HEK293 (cell line): ENCODE measurements around the gene OMA1.
"Not testable (repeated sequence)": the region's sequence is repeated elsewhere in the genome, so short reads cannot be mapped to it uniquely, and the experiment has no call there.

Experiments
- CTCF ChIA-PET: fragments of 350-600 bp; formaldehyde crosslinking; extraction: SDS; loops from one replicate; lab custom pipeline; 2021; ENCODE audit warnings: antibody characterized with exemption; lab: Yijun Ruan, JAX
- POLR2A ChIA-PET: fragments of 300-600 bp; formaldehyde crosslinking; extraction: SDS; loops from one replicate; lab custom pipeline; 2020; ENCODE audit warnings: antibody characterized with exemption, inconsistent platforms; lab: Yijun Ruan, JAX
- H3K27ac ChIP-seq: fragments of 200-500 bp; sonication (Bioruptor generic); 2 replicates; pipeline ENCODE4 v1.5.1; 2014; ENCODE audit warnings: low read depth, low read length, control low read depth, inconsistent platforms; ENCODE audit errors: extremely low read depth
- H3K36me3 ChIP-seq, 2 experiments: fragments of 200-500 bp in 1 of 2; sonication (Bioruptor generic) in 1 of 2; 1 replicate in 1 of 2; 2 replicates in 1 of 2; pipeline ENCODE4 v1.5.1; 2014 to 2017; ENCODE audit warnings: inconsistent platforms in 2 of 2, low read length in 2 of 2; ENCODE audit not compliant: control insufficient read depth in 2 of 2, insufficient read depth in 1 of 2
- H3K4me1 ChIP-seq: fragments of 200-500 bp; sonication (Bioruptor generic); 2 replicates; pipeline ENCODE4 v1.5.1; 2014; ENCODE audit warnings: mild to moderate bottlenecking, low read length, inconsistent platforms; ENCODE audit not compliant: control insufficient read depth, insufficient read depth
- H3K4me3 ChIP-seq: 2 replicates; pipeline ENCODE4 v1.5.1; 2011; ENCODE audit warnings: low read depth, mild to moderate bottlenecking, control low read depth, low read length, moderate library complexity
- H3K9me3 ChIP-seq: fragments of 200-500 bp; sonication (Bioruptor generic); 2 replicates; pipeline ENCODE4 v1.5.1; 2014; ENCODE audit warnings: low read depth, low read length, inconsistent platforms; ENCODE audit not compliant: control insufficient read depth, insufficient read depth
- BCL11A ChIP-seq: fragments of 450-650 bp; formaldehyde crosslinking; IDR thresholded peaks from 2 replicates; pipeline ENCODE4 v1.5.1; 2016; ENCODE audit warnings: low read depth, missing biosample characterization, missing genetic modification characterization
- GLIS1 ChIP-seq: fragments of 450-650 bp; formaldehyde crosslinking; IDR thresholded peaks from 2 replicates; pipeline ENCODE4 v1.5.1; 2016; ENCODE audit warnings: missing biosample characterization, missing genetic modification characterization
- GLIS2 ChIP-seq: fragments of 450-650 bp; formaldehyde crosslinking; IDR thresholded peaks from 2 replicates; pipeline ENCODE4 v1.5.1; 2016; ENCODE audit warnings: missing biosample characterization, missing genetic modification characterization
- REPIN1 ChIP-seq: fragments of 450-650 bp; formaldehyde crosslinking; IDR thresholded peaks from 2 replicates; pipeline ENCODE4 v1.5.1; 2017; ENCODE audit warnings: missing biosample characterization, missing genetic modification characterization, low read depth
- TSHZ1 ChIP-seq: fragments of 450-650 bp; formaldehyde crosslinking; IDR thresholded peaks from 2 replicates; pipeline ENCODE4 v1.5.1; 2016; ENCODE audit warnings: missing biosample characterization, missing genetic modification characterization, borderline replicate concordance
- ZBTB17 ChIP-seq: fragments of 450-650 bp; formaldehyde crosslinking; IDR thresholded peaks from 2 replicates; pipeline ENCODE4 v1.5.1; 2016; ENCODE audit warnings: missing biosample characterization, missing genetic modification characterization
- ZFHX2 ChIP-seq: fragments of 450-650 bp; formaldehyde crosslinking; conservative IDR thresholded peaks from 2 replicates; pipeline ENCODE4 v1.5.1; 2016; ENCODE audit warnings: missing biosample characterization, missing genetic modification characterization
- ZNF114 ChIP-seq: fragments of 450-650 bp; formaldehyde crosslinking; IDR thresholded peaks from 2 replicates; pipeline ENCODE4 v1.5.0; 2017; ENCODE audit warnings: missing biosample characterization, missing genetic modification characterization
- ZNF155 ChIP-seq: fragments of 450-650 bp; formaldehyde crosslinking; IDR thresholded peaks from 2 replicates; pipeline ENCODE4 v1.5.1; 2016; ENCODE audit warnings: missing biosample characterization, missing genetic modification characterization
- ZNF18 ChIP-seq: fragments of 450-650 bp; formaldehyde crosslinking; IDR thresholded peaks from 2 replicates; pipeline ENCODE4 v1.5.1; 2016; ENCODE audit warnings: missing biosample characterization, missing genetic modification characterization
- ZNF184 ChIP-seq: fragments of 450-650 bp; IDR thresholded peaks from 2 replicates; pipeline ENCODE4 v1.5.1; 2018; ENCODE audit warnings: missing biosample characterization, mild to moderate bottlenecking, missing genetic modification characterization
- ZNF398 ChIP-seq: fragments of 450-650 bp; formaldehyde crosslinking; IDR thresholded peaks from 2 replicates; pipeline ENCODE4 v1.5.1; 2017; ENCODE audit warnings: missing biosample characterization, missing genetic modification characterization
- ZNF510 ChIP-seq: fragments of 450-650 bp; formaldehyde crosslinking; IDR thresholded peaks from 2 replicates; pipeline ENCODE4 v1.5.1; 2018; ENCODE audit warnings: mild to moderate bottlenecking, missing genetic modification characterization, missing biosample characterization; ENCODE audit not compliant: insufficient replicate concordance
- ZNF518A ChIP-seq: fragments of 450-650 bp; formaldehyde crosslinking; conservative IDR thresholded peaks from 2 replicates; pipeline ENCODE4 v1.5.1; 2016; ENCODE audit warnings: low read depth, missing biosample characterization, missing genetic modification characterization
- ZNF701 ChIP-seq: fragments of 450-650 bp; formaldehyde crosslinking; IDR thresholded peaks from 2 replicates; pipeline ENCODE4 v1.5.1; 2016; ENCODE audit warnings: missing biosample characterization, missing genetic modification characterization

OMA1 gene

GRCh38 chr1:58583496-58583895 is 37.0 kb upstream of the OMA1 start (continued):
- TF ChIP-seq ZNF398 (tag by site-specific recombination) (no peak), ZNF114 (tag by site-specific recombination) (no peak), ZNF18 (tag by site-specific recombination) (no peak), GLIS1 (tag by site-specific recombination) (no peak), ZNF701 (tag by site-specific recombination) (no peak), GLIS2 (tag by site-specific recombination) (no peak), ZNF184 (tag by site-specific recombination) (no peak), TSHZ1 (tag by site-specific recombination) (no peak), ZBTB17 (tag by site-specific recombination) (no peak), ZNF155 (tag by site-specific recombination) (no peak), ZNF518A (tag by site-specific recombination) (no peak), ZFHX2 (tag by site-specific recombination) (no peak), BCL11A (tag by site-specific recombination) (no peak), ZNF510 (tag by site-specific recombination) (no peak), REPIN1 (tag by site-specific recombination) (no peak)
- TF ChIP-seq, all 188 proteins: peak for 0

- CTCF ChIA-PET = not testable (repeated sequence)
Observed at GRCh38 chr1:58582143-58582542, 35.6 kb upstream of the OMA1 start.

More at GRCh38 chr1:58582143-58582542, 35.6 kb upstream of the OMA1 start:
- H3K9me3 ChIP-seq, POLR2A ChIA-PET, H3K36me3 ChIP-seq, H3K27ac ChIP-seq, H3K4me3 ChIP-seq, H3K4me1 ChIP-seq: not testable (repeated sequence)
